Osteocyte (in vitro differentiated cells): ENCODE measurements around the gene ATF7IP2. TPM values are rescaled to one million over a fixed set of nuclear protein-coding genes. Genes with fewer than 3 reads are reported as not detected.
"Not testable (repeated sequence)": the region's sequence is repeated elsewhere in the genome, so short reads cannot be mapped to it uniquely, and the experiment has no call there.

Experiments used
- DNase-seq: peaks from one replicate; pipeline ENCODE4 v3.0.0; 2021; ENCODE audit warnings: mixed read lengths; ENCODE audit not compliant: unreplicated experiment; ENCODE audit errors: extremely low spot score
- H3K27ac Mint-ChIP-seq: one replicate; pipeline ENCODE4 v1.8.0; 2021; ENCODE audit warnings: mild to moderate bottlenecking, mixed read lengths; ENCODE audit not compliant: unreplicated experiment
- H3K27me3 Mint-ChIP-seq: one replicate; pipeline ENCODE4 v1.8.0; 2021; ENCODE audit warnings: mixed read lengths; ENCODE audit not compliant: unreplicated experiment
- H3K36me3 Mint-ChIP-seq: one replicate; pipeline ENCODE4 v1.8.0; 2021; ENCODE audit warnings: mixed read lengths; ENCODE audit not compliant: unreplicated experiment
- H3K4me1 Mint-ChIP-seq: one replicate; pipeline ENCODE4 v1.8.0; 2021; ENCODE audit warnings: mixed read lengths; ENCODE audit not compliant: unreplicated experiment
- H3K4me3 Mint-ChIP-seq: one replicate; pipeline ENCODE4 v1.8.0; 2021; ENCODE audit warnings: mild to moderate bottlenecking, moderate library complexity, mixed read lengths; ENCODE audit not compliant: unreplicated experiment
- H3K9me3 Mint-ChIP-seq: one replicate; pipeline ENCODE4 v1.8.0; 2021; ENCODE audit warnings: mixed read lengths; ENCODE audit not compliant: unreplicated experiment
- CTCF ChIP-seq: fragments of 200-600 bp; sonication (generic); IDR thresholded peaks from 2 replicates; pipeline ENCODE4 v1.5.0; 2021; ENCODE audit warnings: antibody characterized with exemption, mild to moderate bottlenecking, moderate library complexity
- total RNA-seq: library from RNA; stranded (reverse); gene quantifications from 2 replicates; pipeline ENCODE4 v1.2.1, GENCODE V29; 2021

The ATF7IP2 gene
- total RNA-seq, 1 donor from 2014 or later = 7.2 TPM

GRCh38 chr16:10412935-10413601 is 27.2 kb downstream of the ATF7IP2 start:
- Mint-ChIP-seq H3K9me3 (peaks cover 83% of the 10 kb centered on the region), H3K27ac (no peak overlapping the region), H3K4me3 (no peak overlapping the region), H3K27me3 (no peaks in the 10 kb centered on the region), H3K4me1 (no peaks in the 10 kb centered on the region), H3K36me3 (peaks cover 23% of the 10 kb centered on the region)
- TF ChIP-seq CTCF = no peak
- DNase-seq = no peak

- not testable (repeated sequence) for DNase-seq
Observed at GRCh38 chr16:10418204-10418603, 32.3 kb downstream of the ATF7IP2 start.

GRCh38 chr16:10419701-10420100 is 33.8 kb downstream of the ATF7IP2 start:
- Mint-ChIP-seq H3K9me3 (peaks cover 33% of the 10 kb centered on the region), H3K4me3 (no peak overlapping the region), H3K4me1 (no peaks in the 10 kb centered on the region)

More at GRCh38 chr16:10418204-10418603, 32.3 kb downstream of the ATF7IP2 start:
- H3K4me3 Mint-ChIP-seq, H3K27ac Mint-ChIP-seq, H3K4me1 Mint-ChIP-seq, H3K27me3 Mint-ChIP-seq: not testable (repeated sequence)
- Mint-ChIP-seq H3K9me3 (peaks cover 48% of the 10 kb centered on the region), H3K36me3 (peaks cover 24% of the 10 kb centered on the region)

GRCh38 chr16:10421596-10421995 is 35.7 kb downstream of the ATF7IP2 start:
- DNase-seq = no peak
- Mint-ChIP-seq H3K27me3 (no peaks in the 10 kb centered on the region), H3K4me3 (no peak overlapping the region), H3K27ac (no peak overlapping the region), H3K9me3 (peaks cover 18% of the 10 kb centered on the region), H3K4me1 (no peaks in the 10 kb centered on the region), H3K36me3 (peaks cover 10% of the 10 kb centered on the region)
- no peak for TF ChIP-seq CTCF

More at GRCh38 chr16:10419701-10420100, 33.8 kb downstream of the ATF7IP2 start:
- peaks cover 23% of the 10 kb centered on the region for H3K36me3 Mint-ChIP-seq
- DNase-seq = no peak
- no peaks in the 10 kb centered on the region for H3K27me3 Mint-ChIP-seq
- TF ChIP-seq CTCF = no peak
- no peak overlapping the region for H3K27ac Mint-ChIP-seq

GRCh38 chr16:10428433-10429168 is 42.7 kb downstream of the ATF7IP2 start:
- Mint-ChIP-seq H3K9me3 (no peaks in the 10 kb centered on the region), H3K27ac (no peak overlapping the region), H3K4me1 (no peaks in the 10 kb centered on the region), H3K27me3 (no peaks in the 10 kb centered on the region), H3K4me3 (no peak overlapping the region), H3K36me3 (peaks cover 9% of the 10 kb centered on the region)
- DNase-seq = no peak
- TF ChIP-seq CTCF = no peak

GRCh38 chr16:10429299-10429969 is 43.6 kb downstream of the ATF7IP2 start:
- not testable (repeated sequence) for H3K27ac Mint-ChIP-seq, H3K9me3 Mint-ChIP-seq, H3K4me1 Mint-ChIP-seq, H3K4me3 Mint-ChIP-seq, DNase-seq, H3K27me3 Mint-ChIP-seq
- H3K36me3 Mint-ChIP-seq = peaks cover 15% of the 10 kb centered on the region
